HepG2 (cell line): Measurements from ENCODE around the gene TEAD1. TPM values are rescaled to one million over a fixed set of nuclear protein-coding genes. Genes with fewer than 3 reads are reported as not detected.
A peak's percentile ranks its signal among the peaks of the same experiment; 100 is the strongest.

ENCODE experiments used
- DZIP1 ChIP-seq: sonication (generic); formaldehyde crosslinking; IDR thresholded peaks from 2 replicates; pipeline ENCODE4 v1.5.0; 2020; ENCODE audit warnings: mild to moderate bottlenecking, missing genetic modification reagents
- GPN1 ChIP-seq: sonication (generic); formaldehyde crosslinking; IDR thresholded peaks from 2 replicates; pipeline ENCODE4 v1.5.1; 2020; ENCODE audit warnings: missing genetic modification reagents, borderline replicate concordance
- HNF1B ChIP-seq: sonication (generic); formaldehyde crosslinking; IDR thresholded peaks from 2 replicates; pipeline ENCODE4 v1.5.1; 2020; ENCODE audit warnings: mild to moderate bottlenecking, moderate library complexity, missing genetic modification reagents
- KDM5A ChIP-seq: fragments of 200-600 bp; sonication (generic); IDR thresholded peaks from 2 replicates; pipeline ENCODE4 v1.7.0; 2018; ENCODE audit warnings: antibody characterized with exemption, mild to moderate bottlenecking, low read length, borderline replicate concordance
- KLF11 ChIP-seq: IDR thresholded peaks from 2 replicates; pipeline ENCODE4 v1.6.1; 2016; ENCODE audit warnings: missing compliant biosample characterization
- MNT ChIP-seq: fragments of 450-650 bp; IDR thresholded peaks from 2 replicates; pipeline ENCODE4 v1.6.1; 2016
- SPEN ChIP-seq: sonication (generic); formaldehyde crosslinking; IDR thresholded peaks from 2 replicates; pipeline ENCODE4 v1.5.1; 2020; ENCODE audit warnings: low read depth, mild to moderate bottlenecking, missing genetic modification reagents
- SSRP1 ChIP-seq: IDR thresholded peaks from 2 replicates; pipeline ENCODE4 v1.6.1; 2016; ENCODE audit warnings: control low read depth
- TCF7 ChIP-seq: sonication (generic); IDR thresholded peaks from 2 replicates; pipeline ENCODE4 v1.6.1; 2016; ENCODE audit warnings: antibody characterized with exemption, low read depth
- TP53 ChIP-seq: sonication (generic); formaldehyde crosslinking; conservative IDR thresholded peaks from 2 replicates; pipeline ENCODE4 v1.4.0; 2020; ENCODE audit warnings: missing genetic modification reagents
- ZBTB1 ChIP-seq: sonication (generic); formaldehyde crosslinking; IDR thresholded peaks from 2 replicates; pipeline ENCODE4 v1.4.0; 2020; ENCODE audit warnings: missing genetic modification reagents, borderline replicate concordance
- ZBTB2 ChIP-seq: sonication (generic); formaldehyde crosslinking; IDR thresholded peaks from 2 replicates; pipeline ENCODE4 v1.8.0; 2022; ENCODE audit warnings: low read depth, missing genetic modification reagents
- ZFP41 ChIP-seq: sonication (generic); formaldehyde crosslinking; IDR thresholded peaks from 2 replicates; pipeline ENCODE4 v1.4.0; 2020; ENCODE audit warnings: mild to moderate bottlenecking, missing genetic modification reagents, borderline replicate concordance
- ZNF253 ChIP-seq: sonication (generic); formaldehyde crosslinking; IDR thresholded peaks from 2 replicates; pipeline ENCODE4 v1.8.0; 2022; ENCODE audit warnings: mild to moderate bottlenecking, missing genetic modification reagents, borderline replicate concordance
- ZNF280D ChIP-seq: sonication (generic); formaldehyde crosslinking; IDR thresholded peaks from 2 replicates; pipeline ENCODE4 v1.5.1; 2020; ENCODE audit warnings: mild to moderate bottlenecking, missing genetic modification reagents
- ZNF564 ChIP-seq: sonication (generic); formaldehyde crosslinking; IDR thresholded peaks from 2 replicates; pipeline ENCODE4 v1.8.1; 2023; ENCODE audit warnings: mild to moderate bottlenecking, missing genetic modification reagents
- ZNF678 ChIP-seq: sonication (generic); formaldehyde crosslinking; IDR thresholded peaks from 2 replicates; pipeline ENCODE4 v1.4.0; 2020; ENCODE audit warnings: mild to moderate bottlenecking, missing genetic modification reagents
- ZNF740 ChIP-seq: sonication (generic); formaldehyde crosslinking; IDR thresholded peaks from 2 replicates; pipeline ENCODE4 v1.4.0; 2020; ENCODE audit warnings: missing genetic modification reagents
- polyA plus RNA-seq, 8 experiments: library from polyadenylated mRNA; depleted of rRNA in 3 of 8; stranded (reverse) in 7 of 8; unstranded in 1 of 8; fragments of >200 nt; fragmentation: Illumina TruSeq in 4 of 8; extraction: Trizol in 4 of 8; gene quantifications; 2 replicates each; pipeline versions ENCODE4 v1.2.1 to v1.2.3, GENCODE V29; 2011 to 2016; ENCODE audit warnings: low read depth in 4 of 8, missing spikeins in 1 of 8, mixed read lengths in 1 of 8; ENCODE audit not compliant: insufficient read depth in 1 of 8
- total RNA-seq, 5 experiments: library from RNA; depleted of rRNA; stranded (reverse); fragments of >200 nt; fragmentation: Illumina TruSeq; extraction: Trizol; gene quantifications; 2 replicates each; pipeline ENCODE4 v1.2.3, GENCODE V29; 2016; ENCODE audit warnings: low read depth in 1 of 5

Gene TEAD1
- total and polyA plus RNA-seq, 2 of the 13 experiments (the other 11 are each of a cell fraction or from before 2014, with no cell fraction given) = 20.1 to 30.5 TPM

GRCh38 chr11:12963792-12964536, 289.7 kb downstream of the TEAD1 start (continued):
- no peak for TF ChIP-seq ZNF280D (CRISPR knock-in tag)
- TF ChIP-seq ZBTB2 (CRISPR knock-in tag) = no peak
- peak; percentile 94 for TF ChIP-seq ZNF740 (CRISPR knock-in tag)
- no peak for TF ChIP-seq ZBTB1
- no peak for TF ChIP-seq DZIP1 (CRISPR knock-in tag)
- no peak for TF ChIP-seq SSRP1 (CRISPR knock-in tag)
- TF ChIP-seq TCF7 = no peak
- TF ChIP-seq SPEN = no peak
- TF ChIP-seq ZNF253 = no peak
- no peak for TF ChIP-seq KDM5A
- no peak for TF ChIP-seq ZFP41 (CRISPR knock-in tag)
- 0 out of 2 replicates have a peak, but pooled peaks have one; percentile 63 for TF ChIP-seq KLF11 (CRISPR knock-in tag)
- TF ChIP-seq GPN1 (CRISPR knock-in tag) = no peak
- no peak for TF ChIP-seq ZNF678 (CRISPR knock-in tag)
- TF ChIP-seq ZNF564 (CRISPR knock-in tag) = no peak
- no peak for TF ChIP-seq TP53 (CRISPR knock-in tag)
- TF ChIP-seq HNF1B (CRISPR knock-in tag) = no peak
- TF ChIP-seq MNT = no peak
